ENCODE results near the gene SPATA16. TPM values are rescaled to one million over a fixed set of nuclear protein-coding genes. Genes with fewer than 3 reads are reported as not detected.

The SPATA16 gene
- total and polyA plus RNA-seq, 2 donors (not counting 1 experiment from before 2014, with no cell fraction given), result not detected

GRCh38 chr3:172840463-172840862, 300.6 kb downstream of the SPATA16 start:
- TF ChIP-seq EZH2 (IDR thresholded peaks at IDR 0.05; ENCODE audit: borderline replicate concordance, insufficient read depth, low read depth, low read length, poor library complexity, severe bottlenecking) (no peak), CTCF (IDR thresholded peaks at IDR 0.05) (no peak)
- ChIA-PET POLR2A (no interaction called here), CTCF (no interaction called here)
- Histone ChIP-seq H3K79me2 (ENCODE audit: control insufficient read depth, insufficient read depth, low read length) (no peaks in the 10 kb centered on the region), H3K4me2 (replicated peaks; ENCODE audit: low read depth, low read length, poor library complexity, severe bottlenecking) (no peak overlapping the region), H3K27ac (ENCODE audit: low read length in 2 of 2) (no peak overlapping the region), H3K4me3 (ENCODE audit: control extremely low read depth in 1 of 5, extremely low read depth in 1 of 5, insufficient read depth in 1 of 5, low read depth in 2 of 5, low read length in 4 of 5) (no peak overlapping the region), H4K20me1 (ENCODE audit: control insufficient read depth, insufficient read depth, low read length, poor library complexity, severe bottlenecking) (no peaks in the 10 kb centered on the region), H3K4me1 (ENCODE audit: control insufficient read depth in 2 of 2, insufficient read depth in 2 of 2, low read length in 2 of 2) (no peaks in the 10 kb centered on the region), H2AFZ (ENCODE audit: insufficient read depth, low read depth, low read length, poor library complexity, severe bottlenecking) (no peak overlapping the region), H3K9ac (ENCODE audit: low read length) (no peak overlapping the region), H3K36me3 (replicated peaks in 1 of 2; ENCODE audit: control extremely low read depth in 1 of 2, control insufficient read depth in 1 of 2, extremely low read depth in 1 of 2, insufficient read depth in 2 of 2, low read length in 1 of 2) (no peaks in the 10 kb centered on the region), H3K9me3 (ENCODE audit: control extremely low read depth in 1 of 3, control insufficient read depth in 2 of 3, insufficient read depth in 1 of 3, low read length in 2 of 3) (no peaks in the 10 kb centered on the region), H3K27me3 (replicated peaks in 1 of 4; ENCODE audit: control extremely low read depth in 1 of 4, control insufficient read depth in 3 of 4, insufficient read depth in 4 of 4, low read length in 3 of 4) (no peaks in the 10 kb centered on the region)
- Mint-ChIP-seq H3K4me3 (no peak overlapping the region), H3K27me3 (peaks cover 5% of the 10 kb centered on the region), H3K27ac (no peak overlapping the region), H3K4me1 (no peaks in the 10 kb centered on the region), H3K9me3 (ENCODE audit: insufficient read depth) (no peaks in the 10 kb centered on the region)
- no peak for DNase-seq
- ATAC-seq (ENCODE audit: low read depth), result no peak
- intact Hi-C loops (cut with micrococcal nuclease), result no loop called here
- no CpG with 5 or more reads among the region's 4 CpGs for WGBS (ENCODE audit: insufficient coverage)

GRCh38 chr3:172839679-172840078, 301.4 kb downstream of the SPATA16 start:
- intact Hi-C loops (cut with micrococcal nuclease), result no loop called here
- Mint-ChIP-seq H3K27me3 (peaks cover 5% of the 10 kb centered on the region), H3K9me3 (ENCODE audit: insufficient read depth) (no peaks in the 10 kb centered on the region), H3K4me3 (no peak overlapping the region), H3K4me1 (no peaks in the 10 kb centered on the region), H3K27ac (no peak overlapping the region)
- no peaks in the 10 kb centered on the region for H3K79me2 ChIP-seq (ENCODE audit: control insufficient read depth, insufficient read depth, low read length)
- H3K4me1 ChIP-seq (ENCODE audit: control insufficient read depth in 2 of 2, insufficient read depth in 2 of 2, low read length in 2 of 2), result no peaks in the 10 kb centered on the region
- WGBS (ENCODE audit: insufficient coverage), result no CpG with 5 or more reads among the region's 4 CpGs
- no peak overlapping the region for H3K27ac ChIP-seq (ENCODE audit: low read length in 2 of 2)
- no peaks in the 10 kb centered on the region for H3K36me3 ChIP-seq (replicated peaks in 1 of 2; ENCODE audit: control extremely low read depth in 1 of 2, control insufficient read depth in 1 of 2, extremely low read depth in 1 of 2, insufficient read depth in 2 of 2, low read length in 1 of 2)
- no peaks in the 10 kb centered on the region for H3K27me3 ChIP-seq (replicated peaks in 1 of 4; ENCODE audit: control extremely low read depth in 1 of 4, control insufficient read depth in 3 of 4, insufficient read depth in 4 of 4, low read length in 3 of 4)
- H4K20me1 ChIP-seq (ENCODE audit: control insufficient read depth, insufficient read depth, low read length, poor library complexity, severe bottlenecking), result no peaks in the 10 kb centered on the region
- DNase-seq, result no peak
- no peak overlapping the region for H2AFZ ChIP-seq (ENCODE audit: insufficient read depth, low read depth, low read length, poor library complexity, severe bottlenecking)
- ChIA-PET CTCF (no interaction called here), POLR2A (no interaction called here)
- TF ChIP-seq CTCF (IDR thresholded peaks at IDR 0.05) (no peak), EZH2 (IDR thresholded peaks at IDR 0.05; ENCODE audit: borderline replicate concordance, insufficient read depth, low read depth, low read length, poor library complexity, severe bottlenecking) (no peak)
- no peak overlapping the region for H3K4me2 ChIP-seq (replicated peaks; ENCODE audit: low read depth, low read length, poor library complexity, severe bottlenecking)
- ATAC-seq (ENCODE audit: low read depth), result no peak
- H3K9me3 ChIP-seq (ENCODE audit: control extremely low read depth in 1 of 3, control insufficient read depth in 2 of 3, insufficient read depth in 1 of 3, low read length in 2 of 3), result no peaks in the 10 kb centered on the region
- no peak overlapping the region for H3K9ac ChIP-seq (ENCODE audit: low read length)
- H3K4me3 ChIP-seq (ENCODE audit: control extremely low read depth in 1 of 5, extremely low read depth in 1 of 5, insufficient read depth in 1 of 5, low read depth in 2 of 5, low read length in 4 of 5), result no peak overlapping the region

Data from B cell (primary cell).